IPS DF 4.7 (cell line): ENCODE results near the gene ANAPC2.

Source experiments
- DNase-seq: peaks from one replicate; pipeline ENCODE4 v3.0.0-alpha.2; 2013; ENCODE audit warnings: low spot score; ENCODE audit errors: extremely low read depth

The ANAPC2 gene

GRCh38 chr9:137188490-137189296 is at the start of gene ANAPC2, which contains the start of gene SSNA1:
TSS of gene ANAPC2 (minus strand) at chr9:137188560. CDS start at chr9:137188532, 28 bp downstream.
TSS of gene SSNA1 (plus strand) at chr9:137188676. CDS start at chr9:137188727, 51 bp downstream.
- no peak for DNase-seq

GRCh38 chr9:137236936-137237421 is 48.6 kb upstream of the ANAPC2 start:
- DNase-seq, result no peak

- DNase-seq, result no peak
These were observed 48.0 kb upstream of the ANAPC2 start for GRCh38 chr9:137236238-137236935.

- no peak for DNase-seq
These were observed 47.3 kb upstream of the ANAPC2 start for GRCh38 chr9:137235424-137236237.

- no peak for DNase-seq
These were observed 46.5 kb upstream of the ANAPC2 start for GRCh38 chr9:137234758-137235423.

- no peak for DNase-seq
These were observed 45.8 kb upstream of the ANAPC2 start for GRCh38 chr9:137234055-137234697.

GRCh38 chr9:137233143-137233980 is 45.0 kb upstream of the ANAPC2 start:
- DNase-seq, result no peak

- no peak for DNase-seq
These were observed 44.1 kb upstream of the ANAPC2 start for GRCh38 chr9:137232510-137232909.

- DNase-seq, result no peak
These were observed 43.7 kb upstream of the ANAPC2 start for GRCh38 chr9:137232101-137232500.

- DNase-seq, result no peak
These were observed 43.1 kb upstream of the ANAPC2 start for GRCh38 chr9:137231372-137232039.

- DNase-seq, result no peak
These were observed 42.5 kb upstream of the ANAPC2 start, which contains the start of gene SLC34A3 for GRCh38 chr9:137230705-137231371. TSS of gene SLC34A3 (plus strand) at chr9:137230901. CDS start at chr9:137231703, 802 bp downstream.

GRCh38 chr9:137229903-137230704 is 41.7 kb upstream of the ANAPC2 start:
- no peak for DNase-seq

- no peak for DNase-seq
These were observed 40.9 kb upstream of the ANAPC2 start for GRCh38 chr9:137228968-137229896.

GRCh38 chr9:137228506-137228967 is 40.2 kb upstream of the ANAPC2 start:
- no peak for DNase-seq

- DNase-seq, result no peak
These were observed 39.6 kb upstream of the ANAPC2 start for GRCh38 chr9:137227853-137228505.
